T-helper 1 cell (primary cell): ENCODE data around the gene ZFP82.

Source experiments
- DNase-seq, 5 donors: peaks; one replicate each; pipeline ENCODE4 v3.0.0-alpha.2; 2012 to 2020

ZFP82 gene

DNA sequence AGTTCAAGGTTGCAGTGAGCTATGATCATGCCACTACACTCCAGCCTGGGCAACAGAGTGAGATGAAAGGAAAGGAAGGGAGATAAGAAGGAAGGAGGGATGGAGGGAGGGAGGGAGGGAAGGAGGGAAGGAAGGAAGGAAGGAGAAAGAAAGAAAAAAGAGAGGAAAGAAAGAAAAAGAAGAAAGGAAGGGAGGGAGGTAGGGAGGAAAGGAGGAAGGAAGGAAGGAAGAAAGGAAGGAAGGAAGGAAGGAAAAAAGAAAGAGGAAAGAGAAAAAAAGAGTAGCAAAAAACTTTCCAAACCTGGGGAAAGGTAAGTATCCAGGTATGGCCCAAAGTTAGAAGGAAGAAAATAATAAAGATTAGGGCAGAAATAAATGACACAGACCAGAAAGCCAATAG lies 46.6 kb downstream of the ZFP82 start:
- DNase-seq = no peak

DNA sequence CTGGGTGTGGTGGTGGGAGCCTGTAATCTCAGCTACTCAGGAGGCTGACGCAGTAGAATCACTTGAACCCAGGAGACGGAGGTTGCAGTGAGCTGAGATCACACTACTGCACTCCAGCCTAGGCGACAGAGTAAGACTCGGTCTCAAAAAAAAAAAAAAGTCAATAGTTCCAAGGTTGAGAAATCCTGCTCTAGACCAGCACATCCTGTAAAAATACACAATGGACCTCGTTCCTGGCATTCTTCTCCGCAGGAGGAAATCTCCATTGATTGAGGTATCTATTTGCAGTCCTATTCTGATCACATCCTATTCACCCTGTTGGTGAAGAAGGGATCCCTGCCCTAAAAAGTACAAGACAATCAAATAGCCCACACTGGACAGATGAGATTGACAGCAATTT lies 54.6 kb downstream of the ZFP82 start:
- DNase-seq = no peak
